Stimulated activated CD4-positive, alpha-beta T cell treated with anti-CD3 and anti-CD28 coated beads, Interleukin-2, amount 100 ng/mL, for 48 hours (primary cell): ENCODE measurements around the gene LYL1.
"Not testable (repeated sequence)": the region's sequence is repeated elsewhere in the genome, so short reads cannot be mapped to it uniquely, and the experiment has no call there.

Experiments used
- DNase-seq, 2 donors: peaks; one replicate each; pipeline ENCODE4 v3.0.0-alpha.2; 2020

LYL1 gene

GRCh38 chr19:13102666-13103580, at the start of gene LYL1:
TSS of gene LYL1 (minus strand) at chr19:13102858. CDS start at chr19:13101171, 1,687 bp downstream.
- peak in 1 of 2 donors; percentile 29 for DNase-seq

- DNase-seq: peak; percentile 93 to 94
Observed at GRCh38 chr19:13151605-13152355, 49.1 kb upstream of the LYL1 start.

- no peak for DNase-seq
Observed at GRCh38 chr19:13150931-13151604, 48.4 kb upstream of the LYL1 start.

- peak; percentile 84 to 88 for DNase-seq
Observed at GRCh38 chr19:13150187-13150930, 47.7 kb upstream of the LYL1 start, which contains the start of the genes IER2 and STX10. TSS of gene IER2 (plus strand) at chr19:13150411. CDS start at chr19:13153187, 2,776 bp downstream. TSS of gene STX10 (minus strand) at chr19:13150375. CDS start at chr19:13150173, 202 bp downstream.

GRCh38 chr19:13149628-13150186, 47.0 kb upstream of the LYL1 start:
- DNase-seq: peak in 1 of 2 donors; percentile 23

- DNase-seq: not testable (repeated sequence)
Observed at GRCh38 chr19:13149173-13149627, 46.5 kb upstream of the LYL1 start.

GRCh38 chr19:13146763-13147563, 44.3 kb upstream of the LYL1 start:
- no peak for DNase-seq

GRCh38 chr19:13139633-13140311, 37.1 kb upstream of the LYL1 start:
- DNase-seq: no peak

GRCh38 chr19:13138916-13139198, 36.2 kb upstream of the LYL1 start:
- no peak for DNase-seq

- DNase-seq: no peak
Observed at GRCh38 chr19:13138171-13138915, 35.7 kb upstream of the LYL1 start.

GRCh38 chr19:13137290-13137794, 34.7 kb upstream of the LYL1 start:
- DNase-seq: no peak

GRCh38 chr19:13135068-13136062, 32.7 kb upstream of the LYL1 start:
- no peak for DNase-seq

GRCh38 chr19:13134626-13135025, 32.0 kb upstream of the LYL1 start:
- no peak for DNase-seq

- DNase-seq: no peak
Observed at GRCh38 chr19:13133241-13133870, 30.7 kb upstream of the LYL1 start.

GRCh38 chr19:13132471-13133180, 30.0 kb upstream of the LYL1 start:
- peak; percentile 45 to 59 for DNase-seq

GRCh38 chr19:13130886-13131490, 28.3 kb upstream of the LYL1 start:
- DNase-seq: no peak

- DNase-seq: no peak
Observed at GRCh38 chr19:13129384-13129783, 26.7 kb upstream of the LYL1 start.
